NCI-H82 (cell line): ENCODE results near the gene TFF1.

Experiments
- DNase-seq: peaks from one replicate; lab custom pipeline; 2025; lab: John Stamatoyannopoulos, UW

TFF1 gene

DNA sequence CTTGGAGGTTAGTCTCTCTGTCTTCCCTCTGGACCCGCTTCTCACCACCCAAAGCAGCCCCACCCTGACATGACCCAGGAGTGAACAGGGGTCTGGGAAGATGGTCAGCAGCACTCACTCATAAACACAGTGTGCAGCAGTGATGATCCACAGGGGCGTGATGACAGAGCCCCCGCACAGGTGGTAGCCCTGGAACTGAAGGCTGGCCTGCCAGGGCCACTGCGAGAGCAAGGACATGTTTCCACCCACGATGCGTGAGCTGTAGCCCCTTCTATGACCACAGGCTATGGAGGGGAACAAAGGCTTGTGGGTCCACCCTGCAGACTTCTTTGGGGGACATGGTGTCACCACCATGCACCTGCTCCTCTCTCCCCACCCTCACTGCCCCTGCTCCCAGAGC lies 16.6 kb upstream of the TFF1 start:
- no peak for DNase-seq

DNA sequence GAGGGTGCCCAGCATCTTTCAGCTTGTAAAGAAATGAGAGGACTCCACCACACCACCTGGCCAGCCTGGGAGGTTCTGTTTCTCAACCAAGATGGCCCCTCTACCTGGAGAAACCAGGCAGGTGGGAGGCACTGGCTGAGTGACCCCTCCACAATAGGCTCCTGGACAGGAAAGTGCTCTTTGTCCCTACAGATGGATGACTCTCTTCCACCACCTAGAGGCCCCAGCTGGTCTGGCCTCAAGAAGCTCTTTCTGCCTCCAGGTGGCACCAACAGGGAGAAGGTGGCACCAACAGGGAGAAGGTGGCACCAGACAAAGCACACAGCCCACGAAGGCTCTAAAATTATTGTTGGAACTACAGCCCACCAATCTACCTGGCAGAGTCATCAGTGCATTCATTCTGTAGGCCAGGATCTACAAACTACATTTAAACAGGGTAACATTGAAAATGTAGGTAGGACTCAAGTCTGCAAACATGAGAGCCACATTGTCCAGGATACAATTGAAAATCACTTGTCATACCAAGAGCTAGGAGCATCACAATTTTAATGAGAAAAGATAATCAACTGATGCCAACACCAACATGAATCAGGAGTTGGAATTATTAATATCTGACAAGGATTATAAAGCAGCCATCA lies 15.1 kb upstream of the TFF1 start:
- DNase-seq = peak; percentile 49

DNA sequence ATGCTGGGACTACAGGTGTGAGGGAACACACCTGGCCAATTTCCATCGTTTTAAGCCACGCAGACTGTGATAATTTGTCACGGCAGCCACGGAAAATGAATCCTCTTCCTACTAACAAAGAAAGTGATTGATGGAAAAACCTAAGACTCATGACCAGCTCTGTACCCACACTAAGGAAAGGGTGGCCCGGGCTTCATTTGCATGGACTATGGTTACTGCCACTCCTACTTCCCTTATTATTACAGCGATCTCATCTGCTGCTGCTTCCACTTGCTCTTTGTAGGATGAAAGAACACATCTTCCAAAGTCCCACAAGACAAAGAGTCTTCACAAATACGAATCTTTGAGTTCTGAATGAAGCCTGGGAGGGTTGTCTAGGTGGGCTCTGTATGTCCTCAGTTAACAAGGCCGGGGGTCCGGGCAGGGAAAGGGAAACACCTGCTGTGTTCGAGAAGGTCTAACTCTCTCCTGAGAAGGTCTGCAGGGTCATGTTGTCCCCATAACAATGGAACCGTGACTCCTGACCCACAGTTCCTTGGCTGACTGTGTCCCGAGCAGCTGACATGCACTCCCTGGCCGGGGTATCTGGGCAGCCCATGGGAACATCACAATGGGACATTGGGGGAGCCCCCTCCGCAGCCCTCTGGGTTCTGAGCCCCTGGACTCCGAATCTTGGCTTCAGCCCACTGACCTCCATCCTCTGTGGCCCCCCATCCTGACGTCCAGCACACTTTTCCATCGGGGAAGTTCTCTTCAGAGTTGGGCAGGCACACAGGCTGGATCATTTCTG lies 13.3 kb upstream of the TFF1 start:
- no peak for DNase-seq

DNA sequence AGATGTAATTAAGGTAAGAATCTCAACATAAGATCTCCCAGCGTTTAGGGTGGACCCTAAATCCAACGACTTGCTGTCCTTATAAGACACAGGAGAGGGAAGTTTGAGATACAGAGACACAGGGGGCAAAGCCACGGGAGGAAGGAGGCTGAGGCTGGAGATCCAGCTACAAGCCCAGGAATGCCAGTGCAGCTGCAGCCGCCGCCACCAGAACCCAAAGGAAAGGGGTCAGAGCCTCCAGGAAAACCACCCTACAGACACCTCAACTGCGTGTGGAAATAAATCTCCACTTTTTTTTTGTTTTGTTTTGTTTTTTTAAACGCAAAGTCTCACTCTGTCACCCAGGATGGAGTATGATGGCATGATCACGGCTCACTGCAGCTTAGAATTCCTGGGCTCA lies 12.1 kb upstream of the TFF1 start:
- DNase-seq = no peak

DNA sequence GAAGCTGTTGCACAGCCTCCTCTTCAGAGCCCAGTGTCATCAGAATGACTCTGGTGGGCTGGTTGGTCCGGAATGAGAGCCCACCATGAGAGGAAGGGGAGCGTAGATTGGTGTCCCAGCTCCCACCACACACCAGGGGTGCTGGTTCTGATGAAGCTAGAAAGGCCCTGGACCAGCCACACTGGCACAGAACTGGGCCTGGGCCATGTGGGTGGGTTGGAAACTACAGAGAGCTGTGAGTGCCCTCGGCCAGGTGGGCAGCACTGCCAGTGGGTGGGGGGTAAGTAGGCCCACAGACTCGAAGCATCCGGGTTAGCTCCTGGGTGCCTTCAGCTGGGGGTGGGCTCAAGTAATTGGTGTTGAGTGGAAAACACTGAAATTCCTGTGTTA lies 11.6 kb upstream of the TFF1 start:
- DNase-seq = no peak

DNA sequence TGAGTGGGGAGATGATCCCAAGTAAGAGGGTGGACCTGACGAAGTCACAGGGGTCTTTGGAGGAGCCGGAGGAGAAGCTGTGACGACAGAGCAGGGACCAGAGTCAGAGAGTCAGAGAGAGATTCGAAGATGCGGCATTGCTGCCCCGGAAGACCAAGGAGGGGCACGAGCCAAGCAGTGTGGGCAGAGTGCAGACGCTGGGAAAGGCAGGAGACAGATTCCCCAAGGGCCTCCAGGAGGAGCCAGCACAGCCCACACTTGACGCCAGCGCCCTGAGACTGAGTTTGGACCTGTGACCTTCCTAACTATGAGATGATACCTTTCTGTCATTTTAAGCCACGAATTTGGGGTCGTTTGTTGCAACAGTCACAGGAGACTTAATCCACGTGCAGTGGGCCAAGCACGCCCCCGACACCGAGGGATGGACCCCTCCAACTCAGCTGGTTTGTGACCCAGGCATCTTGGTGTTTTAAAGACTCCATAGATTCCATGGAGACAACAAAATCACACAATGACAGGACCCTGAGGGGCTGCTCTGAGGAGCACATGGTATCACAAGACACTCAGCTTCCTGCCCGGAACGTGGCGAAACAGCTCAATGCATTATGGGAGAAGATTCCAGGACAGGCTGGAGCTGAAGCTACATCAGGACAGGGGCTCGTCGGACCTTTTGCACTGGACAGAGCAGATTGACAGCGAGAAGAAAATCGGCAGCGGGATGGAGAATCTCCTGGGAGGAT lies 11.0 kb upstream of the TFF1 start:
- DNase-seq = no peak

DNA sequence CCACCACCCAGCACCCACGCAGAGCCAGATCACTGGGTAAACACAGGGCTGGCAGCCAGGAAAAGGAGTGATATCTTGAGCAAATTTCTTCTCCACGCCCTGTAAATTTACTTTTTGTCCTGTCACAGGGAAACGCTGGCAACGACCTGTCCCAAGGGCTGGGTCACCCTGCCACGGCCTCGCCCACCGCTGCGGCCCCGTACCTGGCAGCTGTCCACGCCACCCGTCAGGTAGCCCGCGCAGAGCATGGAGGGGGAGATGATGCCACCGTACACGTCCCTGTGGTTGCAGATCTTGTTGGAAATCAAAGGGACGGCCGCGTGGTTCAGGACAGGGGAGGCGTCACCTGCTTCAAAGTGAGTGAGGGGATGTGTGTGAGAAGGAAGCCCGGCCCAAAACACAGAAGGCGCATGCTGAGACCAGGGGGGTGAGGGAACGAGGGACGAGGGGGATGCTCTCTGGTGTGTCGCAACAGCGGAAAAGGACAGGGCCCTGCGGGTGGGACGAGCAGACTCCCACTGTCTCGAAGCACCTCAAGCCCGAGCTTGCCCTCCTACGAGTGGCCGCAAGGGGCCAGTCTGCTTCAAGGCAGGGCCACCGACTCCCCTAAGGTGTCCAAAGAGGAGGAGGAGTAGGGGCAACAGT lies 10.1 kb upstream of the TFF1 start:
- DNase-seq = no peak

DNA sequence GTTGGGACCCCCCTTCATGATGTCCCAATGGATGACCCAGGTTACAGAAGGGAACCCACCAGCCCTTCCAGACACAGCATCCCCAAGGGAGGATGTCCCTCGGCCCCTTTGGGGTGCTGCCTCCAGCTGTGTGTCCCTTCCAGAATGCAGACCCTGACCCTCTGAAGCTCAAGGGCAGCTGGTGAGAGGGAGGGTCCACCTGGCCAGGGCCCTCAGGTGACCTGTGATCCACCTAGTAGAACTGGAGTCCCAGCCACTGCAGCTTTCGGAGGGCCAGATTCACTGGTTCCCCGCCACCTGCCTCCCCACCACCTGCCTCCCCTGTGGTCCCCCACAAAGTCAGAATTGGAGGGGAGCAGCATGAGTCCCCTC lies 9.6 kb upstream of the TFF1 start:
- no peak for DNase-seq

DNA sequence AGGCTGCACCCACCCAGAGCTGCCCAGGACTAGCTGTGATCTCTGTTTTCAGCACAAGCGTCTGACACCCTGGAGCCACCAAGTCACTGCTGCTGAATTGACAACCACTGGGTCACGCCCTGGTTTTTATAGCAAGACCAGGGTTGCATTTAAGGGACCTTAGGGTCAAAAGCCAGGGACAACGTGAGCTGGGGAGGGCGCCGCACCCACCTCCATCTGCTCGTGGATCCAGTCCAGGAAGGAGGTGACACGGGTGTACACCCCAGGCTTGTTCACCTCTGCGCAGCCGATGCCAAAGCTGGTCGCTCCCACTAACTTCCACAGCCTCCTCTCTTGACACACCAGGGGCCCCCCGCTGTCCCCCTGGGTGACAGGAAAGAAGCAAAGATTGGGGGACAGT lies 9.2 kb upstream of the TFF1 start:
- DNase-seq = no peak

DNA sequence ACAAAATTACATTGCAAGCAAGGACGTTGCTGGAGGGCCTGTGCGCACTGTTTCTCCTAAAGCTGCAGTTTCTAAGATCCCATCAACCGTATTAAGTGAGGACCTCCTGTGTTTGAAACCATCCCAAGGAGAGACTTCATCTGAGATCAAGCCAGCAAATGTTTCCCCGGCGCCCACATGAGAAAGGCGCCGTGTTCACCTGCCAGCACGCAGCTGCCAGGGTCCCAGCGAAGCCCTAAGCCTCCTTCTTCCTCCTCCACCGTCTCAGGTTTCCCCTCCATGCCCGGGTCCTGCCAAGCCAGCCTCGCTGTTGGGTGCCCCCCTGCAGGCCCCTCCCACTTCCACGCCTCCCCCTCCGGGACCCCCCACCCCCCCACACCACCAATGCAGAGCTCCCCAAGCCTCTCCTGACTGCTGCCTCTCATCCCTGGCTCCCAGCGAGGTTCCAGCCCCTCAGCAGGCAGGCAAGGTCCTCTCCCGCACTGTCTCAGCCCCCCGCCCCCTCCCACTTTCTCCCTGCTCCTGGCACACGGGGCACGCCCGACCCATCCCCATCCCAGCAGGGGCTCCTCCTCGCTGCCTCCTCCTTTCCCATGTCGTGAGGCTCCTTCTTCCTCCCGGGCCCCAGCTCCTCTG lies 8.6 kb upstream of the TFF1 start:
- no peak for DNase-seq

DNA sequence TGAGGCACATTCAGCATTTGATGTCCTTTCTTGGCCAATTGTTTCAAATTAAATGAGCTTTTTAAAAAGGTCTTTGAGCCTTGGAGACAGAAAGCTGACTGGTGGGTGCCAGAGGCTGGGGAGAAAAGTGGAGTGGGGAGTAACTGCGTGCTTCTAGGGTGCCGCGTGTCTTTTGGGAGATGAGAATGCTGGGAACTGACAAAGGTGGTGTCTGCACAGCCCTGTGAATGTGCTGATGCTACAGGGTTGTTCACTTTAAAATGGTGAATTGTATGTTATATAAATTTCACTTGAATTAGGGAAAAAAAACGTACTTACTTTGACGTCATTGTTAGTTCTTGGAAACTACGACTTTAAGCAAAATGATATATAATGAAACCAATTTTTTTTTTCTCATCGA lies 8.1 kb upstream of the TFF1 start:
- no peak for DNase-seq

DNA sequence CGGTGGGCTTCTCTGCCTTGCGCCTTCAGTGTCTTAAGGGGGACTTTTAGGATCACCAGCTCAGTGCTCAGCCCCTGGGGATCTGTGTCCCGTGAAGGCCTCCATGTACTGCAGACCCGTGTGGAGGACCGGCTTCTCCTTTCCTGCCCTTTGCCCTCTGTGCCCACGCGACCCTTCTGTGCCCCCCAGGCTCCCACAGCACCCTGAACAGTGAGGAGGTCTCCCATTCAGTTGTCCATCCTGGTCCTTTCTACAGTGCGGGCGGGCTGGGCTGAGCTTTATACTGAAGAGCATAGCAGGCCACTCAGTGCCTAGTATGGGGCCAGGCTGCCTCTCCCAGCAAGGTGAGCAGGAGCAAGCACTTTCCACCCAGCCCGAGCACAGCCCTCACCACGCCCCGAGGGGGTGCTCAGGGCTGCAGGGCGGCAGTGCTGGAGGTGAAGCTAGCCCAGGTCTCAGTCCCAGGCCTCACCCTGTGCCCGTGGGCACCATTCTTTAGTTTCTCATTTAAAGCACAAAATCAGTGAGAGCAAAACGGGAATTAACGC lies 7.6 kb upstream of the TFF1 start:
- no peak for DNase-seq

DNA sequence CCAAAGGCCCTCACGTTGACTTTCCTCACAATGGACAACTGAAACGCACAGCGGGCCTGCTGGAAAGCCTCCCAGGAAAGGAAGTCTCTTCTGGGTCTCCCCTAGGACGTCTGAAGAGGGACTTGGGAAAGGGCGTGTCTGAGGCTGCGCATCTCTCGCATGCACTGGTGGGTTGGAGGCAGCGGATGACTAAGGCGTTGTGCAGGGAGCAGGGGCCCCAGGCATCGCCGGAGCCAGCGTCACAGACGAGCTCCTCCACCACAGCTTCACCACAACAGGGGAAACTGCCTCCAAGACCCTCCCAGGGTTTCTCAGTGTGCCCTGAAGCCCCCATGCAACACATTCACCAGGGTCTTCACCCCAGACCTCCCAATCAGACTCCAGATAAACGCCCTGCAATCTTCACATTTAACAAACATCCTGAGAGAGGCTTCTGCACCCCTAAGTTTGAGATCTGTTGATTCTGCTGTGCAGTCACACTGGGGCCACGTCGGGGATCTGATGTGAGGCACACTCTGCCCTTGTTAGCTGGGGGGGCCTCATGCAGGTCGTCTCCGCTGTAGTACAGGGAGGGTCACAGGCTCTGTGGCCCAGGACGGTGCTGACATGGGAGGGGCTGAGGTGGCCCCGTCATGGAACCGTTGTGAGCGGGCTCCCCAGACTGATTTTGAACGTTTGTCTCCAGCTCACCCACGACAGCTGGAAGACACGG lies 7.0 kb upstream of the TFF1 start:
- no peak for DNase-seq

DNA sequence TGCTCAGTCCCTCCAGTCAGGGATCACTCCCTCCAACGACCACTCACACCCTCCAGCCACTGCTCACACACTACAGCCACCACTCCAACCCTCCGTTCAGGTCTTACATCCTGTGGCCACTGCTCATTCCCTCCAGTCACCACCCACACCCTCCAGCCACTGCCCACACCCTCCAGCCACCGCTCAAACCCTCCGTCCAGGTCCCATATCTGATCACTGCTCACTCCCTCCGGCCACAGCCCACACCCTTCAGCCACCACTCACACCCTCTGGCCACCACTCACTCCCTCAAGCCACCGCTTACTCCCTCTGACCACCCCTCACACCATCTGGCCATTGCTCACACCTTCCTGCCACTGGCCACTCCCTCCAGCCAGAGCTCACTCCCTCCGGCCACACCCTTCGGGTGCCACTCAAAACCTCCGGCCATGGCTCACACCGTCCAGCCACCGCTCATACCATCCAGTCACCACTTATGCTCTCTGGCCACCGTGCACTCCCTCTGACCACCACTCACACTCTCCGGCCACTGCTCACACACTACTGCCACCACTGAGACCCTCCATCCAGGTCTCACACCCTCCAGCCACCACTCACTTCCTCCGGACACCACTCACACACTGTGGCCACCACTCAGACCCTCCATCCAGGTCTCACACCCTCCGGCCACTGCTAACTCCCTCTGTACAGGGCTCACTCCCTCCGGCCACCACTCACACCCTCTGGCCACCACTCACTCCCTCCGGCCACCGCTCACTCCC lies 4.7 kb upstream of the TFF1 start:
- DNase-seq = no peak

DNA sequence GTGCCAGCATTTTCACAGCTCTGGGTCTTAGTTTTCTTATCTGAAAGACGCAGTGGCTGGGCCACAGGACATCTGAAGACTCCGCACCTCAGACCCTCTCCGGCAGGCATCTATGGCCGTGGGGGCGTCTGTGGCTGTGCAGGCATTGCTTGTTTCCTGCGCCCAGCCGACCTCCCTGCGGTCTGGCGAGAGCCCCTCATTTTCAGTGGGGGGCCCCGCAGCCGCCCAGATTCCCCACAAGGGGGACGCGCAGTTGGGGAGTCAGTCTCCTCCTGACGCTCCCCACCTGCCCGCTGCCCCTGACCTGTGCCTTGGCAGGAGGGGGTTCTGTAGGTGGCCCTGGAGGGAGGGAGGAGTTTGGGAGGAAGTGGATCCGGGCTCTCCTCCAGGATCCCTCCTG lies 3.5 kb upstream of the TFF1 start:
- DNase-seq = no peak

DNA sequence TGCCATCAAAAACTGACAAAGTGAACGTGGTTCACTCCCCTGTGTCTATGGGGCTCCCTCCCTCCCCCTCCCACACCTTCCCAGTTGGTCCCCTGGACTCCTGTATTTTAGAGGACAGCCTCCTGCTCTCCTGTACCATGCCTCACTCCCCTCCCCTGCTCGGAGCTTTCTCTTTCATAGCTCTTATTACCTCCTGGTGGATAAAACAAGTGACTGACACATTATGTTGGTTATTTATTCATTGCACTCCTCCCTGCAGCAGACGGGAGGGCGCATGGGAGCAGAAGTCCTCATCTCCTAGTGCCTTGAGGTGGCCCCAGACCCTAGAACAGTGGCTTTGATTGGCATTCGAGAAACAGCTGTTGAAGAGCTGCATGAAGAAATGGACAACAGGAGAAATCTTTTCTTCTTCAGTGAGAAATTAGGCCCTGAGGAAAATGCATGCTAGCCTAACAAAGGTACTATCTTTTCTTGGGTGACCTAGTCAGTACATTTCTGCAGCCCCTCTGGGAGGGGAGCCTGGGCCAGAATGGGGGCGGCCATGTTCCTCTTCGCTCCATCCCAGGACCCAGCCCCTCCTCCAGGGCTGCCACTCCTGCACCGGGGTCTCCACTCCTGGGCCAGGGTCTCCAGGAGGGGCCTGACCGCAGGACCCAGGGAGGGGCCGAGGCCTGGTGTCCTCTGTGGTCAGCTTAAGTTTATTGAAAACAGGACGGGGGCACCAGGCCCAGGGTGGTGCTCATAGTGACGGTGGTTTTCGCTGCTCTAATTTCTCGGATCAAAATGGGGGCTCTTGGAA lies 1.2 kb upstream of the TFF1 start:
- no peak for DNase-seq

DNA sequence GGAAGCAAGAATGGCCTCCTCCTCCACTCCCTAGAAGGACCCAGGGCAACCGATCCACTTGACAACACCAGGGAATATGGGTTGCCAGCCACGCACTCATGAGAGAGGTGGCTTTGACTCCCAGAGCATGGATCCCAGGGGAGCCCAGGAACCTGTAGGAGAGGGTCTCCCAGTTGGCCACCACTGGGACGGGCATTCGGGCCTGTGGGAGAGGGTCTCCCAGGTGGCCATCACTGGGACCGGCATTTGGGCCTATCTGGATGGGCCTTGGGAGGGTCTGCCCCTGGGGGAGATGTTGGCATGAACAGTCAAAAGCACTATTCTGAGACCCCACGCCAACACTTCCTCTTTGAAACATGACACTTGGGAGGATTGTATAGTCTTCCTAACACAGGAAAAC lies 565 bp downstream of the TFF1 start:
- no peak for DNase-seq

DNA sequence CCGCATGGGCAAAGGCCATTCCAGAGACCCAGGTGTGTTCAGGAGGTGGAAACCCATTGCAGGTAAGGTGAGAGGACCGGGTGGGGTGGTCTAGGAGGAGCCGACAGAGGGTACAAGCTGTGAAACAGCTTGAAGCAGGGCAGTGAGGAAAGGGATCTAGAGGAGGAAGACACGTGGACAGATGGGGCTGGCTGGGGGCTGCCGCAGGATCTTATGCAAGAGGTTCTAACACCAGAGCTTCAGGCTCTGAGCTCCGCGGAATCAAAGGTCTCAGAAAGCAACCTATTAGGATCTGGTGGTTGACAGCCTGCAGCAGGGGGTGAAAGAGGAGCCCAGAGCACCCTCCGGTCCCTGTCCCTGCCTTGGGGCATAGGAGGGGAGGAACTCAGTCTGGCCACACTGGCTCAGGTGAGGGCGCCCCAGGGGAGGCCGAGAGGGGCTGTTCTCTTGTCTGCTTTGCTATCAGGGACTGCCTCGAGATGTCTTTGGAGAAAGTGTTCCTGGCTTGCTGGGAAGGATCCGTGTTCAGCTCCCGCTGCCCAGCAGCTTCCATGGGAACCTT lies 1.9 kb downstream of the TFF1 start:
- DNase-seq = no peak

DNA sequence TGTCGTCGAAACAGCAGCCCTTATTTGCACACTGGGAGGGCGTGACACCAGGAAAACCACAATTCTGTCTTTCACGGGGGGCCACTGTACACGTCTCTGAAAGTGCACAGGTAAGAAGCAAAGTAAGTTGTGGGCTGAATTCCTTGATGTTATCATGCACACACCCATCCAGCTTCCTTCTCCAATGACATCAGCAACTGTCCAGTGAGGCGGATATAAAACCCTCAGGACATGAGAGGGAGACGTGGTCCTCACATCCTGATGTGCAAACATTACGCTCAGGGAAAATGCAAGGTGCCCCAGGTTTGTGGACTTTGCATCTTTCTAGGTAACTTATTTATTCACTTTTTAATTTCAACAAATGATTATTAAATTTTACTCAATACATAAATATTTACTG lies 3.0 kb downstream of the TFF1 start:
- no peak for DNase-seq

DNA sequence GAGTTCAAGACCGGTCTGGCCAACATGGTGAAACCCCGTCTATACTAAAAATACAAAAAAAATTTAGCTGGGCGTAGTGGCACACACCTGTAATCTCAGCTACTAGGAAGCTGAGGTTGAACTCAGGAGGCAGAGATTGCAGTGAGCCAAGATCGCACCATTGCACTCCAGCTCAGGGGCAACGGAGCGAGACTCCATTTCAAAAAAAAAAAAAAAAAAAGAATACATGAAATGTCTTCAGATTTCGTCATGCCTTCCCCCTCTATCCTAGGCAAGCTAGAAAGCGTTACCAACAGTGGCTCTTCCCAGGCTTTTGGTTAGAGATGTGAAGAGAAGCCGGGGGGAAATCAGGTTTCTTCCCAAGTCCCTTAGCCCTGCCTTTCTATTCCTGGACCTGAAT lies 3.6 kb downstream of the TFF1 start:
- DNase-seq = no peak
